Measurements from ENCODE around the gene PDAP1. TPM values are rescaled to one million over a fixed set of nuclear protein-coding genes. Genes with fewer than 3 reads are reported as not detected.

Gene PDAP1
- total RNA-seq, 4 donors from 2014 or later: 85.9 to 116 (median 99.9) TPM

- Histone ChIP-seq H3K27ac (replicated peaks in 1 of 4) (no peak overlapping the region), H3K27me3 (no peaks in the 10 kb centered on the region), H3K9me3 (no peaks in the 10 kb centered on the region), H3K4me1 (peaks cover 36 to 45% (median 39%) of the 10 kb centered on the region in 4 donors), H3K4me3 (no peak overlapping the region), H3K36me3 (peaks cover 42 to 59% (median 55%) of the 10 kb centered on the region in 4 donors)
- TF ChIP-seq POLR2AphosphoS5 (IDR thresholded peaks at IDR 0.05) (no peak), CTCF (IDR thresholded peaks at IDR 0.05) (no peak), POLR2A (IDR thresholded peaks at IDR 0.05; ENCODE audit: low read depth) (no peak), EP300 (IDR thresholded peaks at IDR 0.05) (no peak)
- 84% methylated on average over 18 of the region's 18 CpGs for WGBS
- intact Hi-C loops (cut with DNase I): no loop called here
- DNase-seq (ENCODE audit: extremely low spot score): no peak
Observed at GRCh38 chr7:99404235-99404976, 4.0 kb downstream of the PDAP1 start.

DNA sequence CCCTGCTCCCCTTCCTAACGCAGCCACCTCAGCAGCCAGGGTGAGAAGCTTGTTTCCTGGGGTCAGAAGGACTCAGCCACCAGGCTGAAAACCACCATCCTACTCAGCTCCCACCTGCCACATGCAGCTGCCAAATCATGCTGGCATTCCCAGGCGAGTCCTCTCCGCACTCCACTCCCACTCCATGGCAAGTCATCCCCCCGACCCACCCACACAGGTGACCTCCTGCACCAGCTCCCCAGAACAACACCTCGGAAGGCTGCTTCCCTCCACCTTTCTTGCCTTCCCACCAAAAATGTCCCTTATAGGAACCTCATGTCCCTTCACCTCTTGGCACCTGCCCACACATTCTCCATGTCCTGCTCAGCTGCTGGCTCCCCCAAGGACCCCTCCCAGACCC is 4.6 kb downstream of the PDAP1 start:
- H3K27me3 ChIP-seq: no peaks in the 10 kb centered on the region
- H3K4me1 ChIP-seq: peaks cover 35 to 43% (median 38%) of the 10 kb centered on the region in 4 donors
- intact Hi-C loops (cut with DNase I): no loop called here
- H3K36me3 ChIP-seq: peaks cover 48 to 65% (median 61%) of the 10 kb centered on the region in 4 donors
- DNase-seq (ENCODE audit: extremely low spot score): no peak
- H3K9me3 ChIP-seq: no peaks in the 10 kb centered on the region
- WGBS: 85% methylated on average over 5 of the region's 5 CpGs
- no peak for TF ChIP-seq POLR2A (IDR thresholded peaks at IDR 0.05; ENCODE audit: low read depth)
- TF ChIP-seq CTCF (IDR thresholded peaks at IDR 0.05): no peak
- no peak for TF ChIP-seq EP300 (IDR thresholded peaks at IDR 0.05)
- no peak for TF ChIP-seq POLR2AphosphoS5 (IDR thresholded peaks at IDR 0.05)
- H3K27ac ChIP-seq (replicated peaks in 1 of 4): no peak overlapping the region
- H3K4me3 ChIP-seq: no peak overlapping the region

- TF ChIP-seq CTCF (IDR thresholded peaks at IDR 0.05) (no peak), POLR2A (IDR thresholded peaks at IDR 0.05; ENCODE audit: low read depth) (no peak)
- WGBS: 88% methylated on average over 3 of the region's 3 CpGs
- intact Hi-C loops (cut with DNase I): no loop called here
- no peak overlapping the region for H3K27ac ChIP-seq (replicated peaks in 1 of 4)
- no peak overlapping the region for H3K4me3 ChIP-seq
- H3K36me3 ChIP-seq: peaks cover 54 to 74% (median 70%) of the 10 kb centered on the region in 4 donors
- no peaks in the 10 kb centered on the region for H3K27me3 ChIP-seq
- DNase-seq (ENCODE audit: extremely low spot score): no peak
- no peaks in the 10 kb centered on the region for H3K9me3 ChIP-seq
- peaks cover 35 to 41% (median 38%) of the 10 kb centered on the region in 4 donors for H3K4me1 ChIP-seq
Observed at GRCh38 chr7:99402854-99403253, 5.5 kb downstream of the PDAP1 start.

- TF ChIP-seq EP300 (IDR thresholded peaks at IDR 0.05): no peak
- TF ChIP-seq POLR2A (IDR thresholded peaks at IDR 0.05; ENCODE audit: low read depth): no peak
- no peak for TF ChIP-seq CTCF (IDR thresholded peaks at IDR 0.05)
- H3K36me3 ChIP-seq: peaks cover 63 to 100% (median 97%) of the 10 kb centered on the region in 4 donors
Observed at GRCh38 chr7:99399597-99399996, 8.8 kb downstream of the PDAP1 start.

More at GRCh38 chr7:99399597-99399996, 8.8 kb downstream of the PDAP1 start:
- 29% methylated on average over 1 of the region's 6 CpGs for WGBS
- Histone ChIP-seq H3K9me3 (no peaks in the 10 kb centered on the region), H3K4me3 (no peak overlapping the region), H3K4me1 (peaks cover 4 to 9% (median 8%) of the 10 kb centered on the region in 4 donors), H3K27me3 (no peaks in the 10 kb centered on the region), H3K27ac (replicated peaks in 1 of 4) (no peak overlapping the region)
- intact Hi-C loops (cut with DNase I): no loop called here
- DNase-seq (ENCODE audit: extremely low spot score): no peak
